GM19467 (cell line): ENCODE results near the gene TLE1.

ENCODE experiments used
- ATAC-seq: cut with Tn5 transposase; IDR thresholded peaks from one replicate; pipeline ENCODE4 v1.9.1; 2021; ENCODE audit warnings: mild to moderate bottlenecking, moderate library complexity; ENCODE audit not compliant: unreplicated experiment

Gene TLE1

GRCh38 chr9:81584099-81584498 is 105.2 kb downstream of the TLE1 start:
- no peak for ATAC-seq

DNA sequence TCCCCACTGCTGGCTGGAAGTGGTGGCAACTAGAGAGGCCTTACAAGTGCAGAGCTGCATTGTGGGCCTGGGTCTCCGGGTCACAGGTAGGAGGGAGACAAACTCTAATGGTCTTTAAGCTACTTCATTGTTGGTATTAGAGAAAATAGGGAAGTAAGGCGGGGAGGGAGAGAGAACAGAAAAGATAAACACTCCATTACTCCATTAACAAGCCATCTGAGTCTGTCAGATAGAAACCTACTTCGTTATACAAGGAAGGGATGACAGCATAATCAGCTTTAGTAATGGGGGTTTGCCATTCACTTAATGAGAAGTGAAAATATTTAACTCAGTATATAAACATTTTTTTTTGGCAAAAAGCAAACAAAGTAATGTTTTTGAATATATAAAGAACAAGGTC is 107.4 kb downstream of the TLE1 start:
- ATAC-seq = no peak

DNA sequence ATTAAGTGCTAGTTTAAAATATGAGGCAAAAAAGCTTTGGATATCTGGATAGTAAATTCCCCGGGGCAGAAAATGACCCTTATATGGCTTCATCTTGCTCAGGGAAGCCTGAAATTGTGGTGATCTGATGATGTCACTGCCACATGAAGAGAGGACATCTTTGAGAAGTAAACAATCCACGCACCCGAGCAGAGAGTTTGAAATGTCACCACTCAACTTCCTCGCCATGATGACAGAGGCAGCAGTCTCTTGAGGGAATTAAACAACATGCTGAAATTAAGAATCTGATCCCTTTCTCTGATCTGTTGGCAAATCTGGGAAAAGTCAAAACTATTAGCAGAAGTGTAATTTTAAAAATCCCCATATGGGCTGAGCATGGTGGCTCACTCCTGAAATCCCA is 110.0 kb downstream of the TLE1 start:
- ATAC-seq = no peak

DNA sequence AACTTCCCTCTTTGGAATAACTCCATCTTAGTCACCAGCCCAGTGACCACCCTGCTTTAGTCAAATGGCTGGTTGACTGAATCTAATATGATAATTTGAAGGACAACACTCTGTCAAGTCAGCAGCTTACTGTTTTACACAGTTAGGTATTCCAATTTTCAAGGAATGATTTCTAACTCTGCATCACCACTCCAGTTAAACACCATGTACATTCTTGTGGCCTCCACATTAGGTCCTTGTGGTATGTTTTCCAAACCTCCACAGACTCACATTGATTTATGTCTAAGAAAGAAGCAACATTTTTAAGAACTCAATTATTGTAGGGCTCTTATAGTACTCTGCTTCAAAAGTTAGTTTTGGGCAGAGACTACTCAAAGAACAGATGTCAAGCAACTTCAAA is 110.7 kb downstream of the TLE1 start:
- no peak for ATAC-seq

DNA sequence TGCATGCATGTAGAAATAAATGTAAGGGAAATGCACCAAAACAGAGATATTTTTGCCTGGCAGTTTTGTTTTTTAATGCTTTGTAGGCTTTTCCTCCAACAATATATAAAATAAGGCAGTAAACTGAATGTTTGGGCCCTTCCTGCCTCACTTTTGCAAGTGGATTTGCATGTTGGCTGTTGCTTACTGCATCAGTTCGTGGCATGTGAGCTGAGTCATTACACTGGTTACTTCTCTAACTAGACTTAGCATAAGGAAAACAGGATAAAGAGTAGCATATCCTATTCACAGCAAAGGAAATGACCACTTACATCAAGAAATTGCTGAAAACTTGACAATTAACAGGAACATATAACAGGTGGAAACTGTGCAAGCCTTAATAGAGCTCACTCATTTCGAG is 113.4 kb downstream of the TLE1 start:
- no peak for ATAC-seq

DNA sequence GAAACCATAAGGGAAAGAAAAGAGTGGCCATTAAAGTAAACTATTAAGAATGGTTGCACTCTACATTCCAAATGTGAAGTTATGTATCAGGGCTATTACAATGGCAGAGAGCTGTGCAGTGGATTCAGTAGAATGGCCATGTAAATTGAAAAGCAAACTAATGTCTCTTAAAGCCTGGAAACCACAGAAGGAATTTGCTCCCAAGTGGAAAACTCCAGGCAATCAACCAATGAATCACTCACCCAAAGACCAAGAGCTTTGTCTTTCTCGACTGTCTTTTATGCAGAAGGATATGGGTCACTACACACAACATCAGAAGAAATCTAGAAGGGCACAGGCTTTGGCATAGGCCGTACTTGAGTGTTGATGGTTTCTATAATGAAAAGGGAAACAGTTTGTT is 114.9 kb downstream of the TLE1 start:
- ATAC-seq = no peak

DNA sequence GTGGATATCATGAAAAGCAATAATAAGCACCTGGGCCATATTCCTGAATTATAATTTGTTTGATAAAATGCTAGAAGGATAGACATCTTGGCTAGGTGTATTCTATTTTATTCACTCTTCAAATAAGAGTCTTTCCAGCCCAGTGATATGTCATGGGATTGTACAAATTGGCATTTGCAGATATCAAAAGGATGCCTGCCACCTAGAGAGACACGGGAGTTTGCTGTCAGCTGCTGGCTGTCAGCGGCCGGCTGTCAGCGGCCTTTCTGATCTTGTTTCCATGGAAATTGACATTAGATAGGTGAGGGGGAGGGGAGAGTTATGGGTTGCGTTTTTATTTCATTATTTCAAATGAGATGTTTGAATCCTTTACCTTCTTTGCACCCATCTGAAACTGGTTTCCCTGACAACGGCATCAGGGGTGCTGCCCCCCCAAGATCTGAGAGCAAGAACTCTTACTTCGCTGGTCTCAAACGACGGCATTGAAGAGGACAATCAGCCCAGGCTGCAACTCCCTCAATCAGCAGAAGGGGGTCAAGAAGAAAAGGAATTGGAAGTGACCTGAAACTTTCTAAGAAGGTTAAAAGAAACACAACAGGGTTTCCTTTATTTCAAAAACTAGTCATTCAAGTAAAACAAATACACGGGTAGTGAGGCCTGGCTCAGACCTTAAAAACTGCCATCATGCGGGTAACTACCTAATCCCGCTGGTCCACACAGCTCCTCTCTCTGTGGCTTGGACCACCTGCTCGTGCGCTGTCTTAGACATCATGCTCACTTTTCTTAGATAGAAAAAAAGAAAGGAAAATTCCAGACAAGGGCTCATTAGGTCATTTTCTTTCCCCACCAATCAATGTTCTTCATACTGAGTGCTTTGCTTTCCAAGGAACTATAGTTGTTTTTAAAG is 115.7 kb downstream of the TLE1 start:
- no peak for ATAC-seq

DNA sequence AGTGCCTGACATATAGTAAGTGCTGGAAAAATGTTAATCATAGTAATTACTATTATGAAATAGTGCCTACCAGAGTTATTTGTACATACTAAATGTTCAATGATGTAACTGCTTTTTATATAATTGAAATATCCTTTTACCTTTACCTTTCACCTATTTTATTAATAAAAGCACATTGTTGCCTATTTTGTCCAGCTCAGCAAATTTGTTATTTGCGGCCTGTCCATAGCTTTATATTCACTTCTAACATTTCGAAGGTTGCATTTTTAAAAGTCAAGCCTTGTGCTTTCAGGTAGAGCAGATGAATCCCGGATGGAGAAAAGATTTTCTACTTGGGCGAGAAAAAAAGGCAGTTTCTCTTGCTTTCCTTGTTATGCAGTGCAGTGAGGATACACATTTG is 119.3 kb downstream of the TLE1 start:
- ATAC-seq = no peak

DNA sequence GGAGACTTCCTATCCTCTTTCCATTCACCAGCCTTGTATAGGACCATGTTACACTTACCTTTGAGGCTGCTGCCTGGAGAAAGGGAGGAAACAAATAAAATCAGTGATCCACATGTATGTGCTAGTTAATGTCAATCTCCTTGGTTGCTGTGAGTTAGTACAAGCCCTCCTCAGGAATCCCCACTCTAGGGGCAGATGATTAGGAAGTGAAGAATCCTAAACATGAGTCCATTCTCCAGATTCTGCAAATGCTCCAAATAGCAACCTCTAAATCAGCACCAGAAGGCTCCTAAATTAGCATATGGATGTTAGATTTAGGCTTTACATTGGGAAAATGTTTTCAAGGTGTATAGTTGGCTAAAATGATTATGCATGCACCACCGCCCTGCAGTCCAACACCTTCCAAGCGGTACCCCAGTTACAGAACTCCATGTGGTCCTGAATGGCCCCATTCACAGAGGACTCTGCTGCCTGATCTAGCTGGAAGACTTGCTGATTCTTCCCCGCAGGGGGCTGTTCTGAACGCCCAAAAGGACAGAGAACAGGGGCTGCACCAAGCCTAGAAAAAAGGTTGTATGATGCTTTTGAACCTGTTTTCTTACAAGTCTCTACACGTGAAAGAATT is 123.2 kb downstream of the TLE1 start:
- no peak for ATAC-seq

GRCh38 chr9:81565609-81566008 is 123.7 kb downstream of the TLE1 start:
- no peak for ATAC-seq

- no peak for ATAC-seq
Observed at GRCh38 chr9:81565144-81565543, 124.2 kb downstream of the TLE1 start.

DNA sequence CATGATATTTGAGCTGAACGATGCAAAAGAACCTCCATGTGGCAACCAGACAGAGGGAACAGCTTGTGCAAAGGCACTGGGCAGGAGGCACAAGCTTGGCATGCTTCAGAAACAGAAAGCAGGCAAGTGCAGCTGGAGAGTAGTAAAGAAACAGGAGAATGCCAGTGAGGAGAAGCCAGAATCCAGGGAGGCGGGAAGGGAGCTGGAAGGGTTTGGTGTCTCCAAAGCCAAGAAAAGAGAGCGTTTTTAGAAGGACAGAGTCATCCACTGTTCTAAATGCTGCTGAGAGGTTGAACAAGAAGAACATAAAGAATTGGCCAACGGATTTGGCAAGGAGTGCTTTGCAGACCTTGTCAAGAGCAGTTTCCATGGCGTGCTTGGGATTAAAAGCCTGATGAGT is 124.7 kb downstream of the TLE1 start:
- no peak for ATAC-seq

- no peak for ATAC-seq
Observed at GRCh38 chr9:81563739-81564138, 125.6 kb downstream of the TLE1 start.

DNA sequence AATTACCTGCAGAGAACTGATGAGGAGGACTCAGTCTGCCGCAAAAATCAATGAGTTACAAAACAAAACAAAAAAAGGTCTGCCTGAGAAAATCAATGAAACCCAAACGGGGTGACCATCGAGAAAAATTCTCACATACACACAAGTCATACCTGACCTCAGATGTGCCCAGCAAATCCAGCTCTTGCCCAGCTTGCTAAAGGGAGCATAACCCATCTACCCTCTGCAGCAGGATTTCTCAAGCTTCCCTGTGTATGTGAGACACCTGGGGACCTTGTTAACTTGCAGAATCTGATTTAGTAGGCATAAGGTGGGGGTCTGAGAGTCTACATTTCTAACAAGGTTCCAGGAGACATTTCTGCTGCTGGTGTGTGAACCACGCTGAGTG is 126.3 kb downstream of the TLE1 start:
- no peak for ATAC-seq

- ATAC-seq = no peak
Observed at GRCh38 chr9:81562231-81563019, 126.9 kb downstream of the TLE1 start.

DNA sequence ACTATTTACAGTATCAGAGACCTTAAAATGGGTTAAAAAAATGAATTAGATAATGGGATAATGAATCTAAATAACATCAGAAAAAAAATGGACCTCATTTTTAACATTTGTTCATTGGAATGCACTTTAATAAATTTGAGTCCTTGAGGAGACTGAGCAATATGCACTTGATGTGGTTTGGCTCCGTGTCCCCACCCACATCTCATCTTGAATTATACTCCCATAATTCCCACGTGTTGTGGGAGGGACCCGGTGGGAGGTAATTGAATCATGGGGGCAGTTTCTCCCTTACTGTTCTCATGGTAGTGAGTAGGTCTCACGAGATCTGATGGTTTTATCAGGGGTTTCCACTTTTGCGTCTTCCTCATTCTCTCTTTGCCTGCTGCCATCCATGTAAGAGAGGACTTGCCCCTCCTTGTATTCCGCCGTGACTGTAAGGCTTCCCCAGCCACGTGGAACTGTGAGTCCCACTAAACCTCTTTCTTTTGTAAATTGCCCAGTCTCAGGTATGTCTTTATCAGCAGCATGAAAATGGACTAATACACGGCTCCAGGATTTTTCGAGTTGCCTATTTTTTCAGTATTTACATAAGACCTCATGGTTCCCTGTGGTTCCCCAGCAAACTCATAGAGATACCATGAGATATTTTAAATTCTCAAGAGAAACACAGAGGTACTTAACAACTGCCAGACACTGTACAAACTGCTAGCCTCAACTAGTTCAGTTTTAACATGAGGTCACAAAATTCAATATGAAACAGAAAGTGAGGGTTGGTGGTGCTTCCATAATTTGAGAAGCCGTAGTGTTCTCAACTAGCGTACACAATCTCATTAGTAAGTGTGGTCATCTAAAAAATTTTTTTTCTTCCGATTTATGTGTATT is 128.3 kb downstream of the TLE1 start:
- ATAC-seq = no peak

- ATAC-seq = no peak
Observed at GRCh38 chr9:81559709-81560108, 129.6 kb downstream of the TLE1 start.

DNA sequence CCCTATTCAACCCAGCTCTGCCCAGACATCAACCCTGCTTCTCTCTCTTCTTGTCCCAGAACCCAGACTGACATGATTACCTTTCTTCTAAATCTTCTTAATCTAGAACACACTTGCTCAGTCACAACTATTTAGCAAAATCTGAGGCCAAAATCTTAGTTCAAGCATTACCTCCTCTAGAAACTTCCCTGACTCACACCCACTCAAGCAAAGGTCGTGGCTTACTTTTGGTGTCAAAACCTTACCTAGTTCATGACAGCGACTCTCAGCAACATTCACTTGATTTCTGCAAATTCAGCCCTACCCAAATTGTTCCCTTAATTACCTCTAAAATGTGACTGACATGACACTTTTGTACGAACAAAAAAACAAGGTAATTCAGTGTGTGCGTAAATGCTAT is 130.2 kb downstream of the TLE1 start:
- ATAC-seq = no peak

- ATAC-seq = no peak
Observed at GRCh38 chr9:81558091-81558830, 131.1 kb downstream of the TLE1 start.

- ATAC-seq = no peak
Observed at GRCh38 chr9:81557452-81558090, 131.8 kb downstream of the TLE1 start.
